Stimulated activated CD8-positive, alpha-beta memory T cell treated with anti-CD3 and anti-CD28 coated beads, Interleukin-7, amount 100 ng/mL, for 1 hour (primary cell): ENCODE data around the gene BAIAP2L2.
"Not testable (repeated sequence)": the region's sequence is repeated elsewhere in the genome, so short reads cannot be mapped to it uniquely, and the experiment has no call there.

Experiments used
- DNase-seq, 2 donors: peaks; one replicate each; pipeline ENCODE4 v3.0.0-alpha.2; 2020; ENCODE audit warnings: low read depth in 2 of 2

The BAIAP2L2 gene

GRCh38 chr22:38129021-38129420, 18.5 kb upstream of the BAIAP2L2 start:
- DNase-seq, result no peak

GRCh38 chr22:38127869-38128268, 17.4 kb upstream of the BAIAP2L2 start:
- no peak for DNase-seq

GRCh38 chr22:38126928-38127668, 16.6 kb upstream of the BAIAP2L2 start:
- DNase-seq, result no peak

DNA sequence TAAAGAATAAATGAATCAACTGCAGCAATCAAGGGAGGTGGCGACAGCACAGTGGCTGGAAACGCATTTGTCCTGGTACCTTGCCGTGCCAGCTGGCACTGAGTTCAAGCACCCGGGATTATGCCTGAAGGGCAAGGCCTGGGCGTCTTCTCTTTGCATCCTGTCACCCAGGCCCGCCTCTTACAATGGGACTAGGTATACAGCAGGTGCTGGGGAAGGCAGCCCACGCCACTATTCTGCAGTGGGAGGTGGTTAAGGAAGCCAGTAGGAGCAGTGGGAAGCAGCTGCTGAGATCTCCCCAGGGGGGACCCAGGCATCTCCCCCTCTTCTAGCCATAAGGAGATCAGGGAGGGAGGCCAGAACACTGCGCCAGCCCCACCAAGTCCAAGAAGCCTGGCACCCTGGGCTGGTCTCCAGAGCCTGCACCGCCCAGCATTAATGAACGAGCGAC, 15.3 kb upstream of the BAIAP2L2 start:
- DNase-seq, result no peak

DNA sequence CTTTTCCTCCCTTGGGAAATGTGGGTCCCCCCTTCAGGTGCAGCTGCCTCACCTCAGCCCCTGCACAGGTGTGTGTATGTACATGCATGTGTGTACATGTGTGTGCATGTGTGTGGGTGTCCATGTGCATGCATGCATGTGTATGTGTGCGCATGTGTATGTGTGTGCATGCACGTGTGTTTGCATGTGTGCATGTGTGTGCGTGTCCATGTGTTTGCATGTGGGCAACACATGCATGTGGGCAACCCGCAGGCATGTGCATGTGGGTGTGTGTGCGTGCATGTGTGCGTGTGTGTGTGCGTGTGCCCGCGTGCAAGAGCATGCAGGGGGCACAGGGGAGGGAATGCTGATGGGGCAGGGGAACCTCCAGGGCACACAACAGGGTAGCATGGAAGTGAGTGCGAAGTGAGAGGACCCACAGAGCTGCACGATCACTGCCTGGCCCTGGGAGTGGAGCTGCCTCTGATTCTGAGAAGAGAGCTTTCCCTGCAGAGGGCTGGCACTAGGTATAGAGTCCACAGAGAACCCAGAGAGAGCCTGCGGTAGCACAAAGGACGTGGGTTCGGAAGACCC, 14.6 kb upstream of the BAIAP2L2 start:
- no peak for DNase-seq

DNA sequence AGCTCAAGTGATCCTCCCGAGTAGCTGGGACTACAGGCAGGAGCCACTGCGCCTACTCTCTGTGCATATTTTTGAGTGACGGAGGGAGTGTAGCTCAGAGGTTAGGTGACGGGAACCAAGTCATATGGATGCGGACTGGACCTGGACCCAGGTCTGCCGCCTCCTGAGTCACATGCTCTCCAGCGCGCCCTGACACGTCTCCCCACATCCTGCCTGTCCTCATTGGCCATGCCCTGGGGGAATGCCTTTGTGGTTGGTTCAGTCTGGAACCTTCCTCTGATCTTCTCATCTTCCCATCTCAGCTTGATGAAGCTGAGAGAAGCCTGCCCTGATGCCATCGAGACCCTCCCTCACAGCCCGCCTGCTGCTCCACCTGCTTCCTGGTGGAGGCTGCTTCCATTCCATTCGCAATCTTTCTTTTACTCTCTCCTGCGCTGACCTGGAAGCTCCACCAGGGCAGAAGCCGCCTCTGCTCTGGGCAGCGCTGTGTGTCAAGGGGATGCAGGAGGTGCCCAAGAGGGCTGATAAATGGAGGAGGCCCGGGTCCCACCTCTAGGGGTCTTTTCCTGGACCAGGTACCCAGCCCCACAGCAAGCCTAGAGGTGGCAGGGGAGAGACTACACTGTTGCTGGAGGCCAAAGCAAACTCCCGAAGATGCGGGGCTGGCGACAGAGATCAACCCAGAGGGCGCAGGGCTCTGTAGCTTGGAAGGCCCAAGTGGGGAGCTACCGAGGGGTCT, 13.9 kb upstream of the BAIAP2L2 start:
- DNase-seq, result no peak

GRCh38 chr22:38122616-38123015, 12.1 kb upstream of the BAIAP2L2 start:
- no peak for DNase-seq

- no peak for DNase-seq
Measured at GRCh38 chr22:38120359-38121110, 10.1 kb upstream of the BAIAP2L2 start.

DNA sequence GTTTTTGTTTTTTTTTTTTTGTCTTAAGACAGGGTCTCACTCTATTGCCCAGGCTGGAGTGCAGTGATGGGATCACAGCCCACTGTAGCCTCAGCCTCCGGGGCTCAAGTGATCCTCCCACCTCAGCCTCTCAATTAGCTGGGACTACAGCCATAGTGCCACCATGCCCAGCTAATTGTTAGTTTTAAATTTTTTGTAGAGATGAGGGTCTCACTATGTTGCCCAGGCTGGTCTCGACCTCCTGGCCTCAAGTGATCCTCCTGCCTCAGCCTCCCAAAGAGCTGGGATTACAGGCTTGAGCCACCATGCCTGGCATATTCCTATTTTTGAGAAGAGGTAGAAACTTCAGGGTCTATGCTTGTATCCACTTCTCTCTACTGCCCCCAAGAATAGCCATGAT, 8.3 kb upstream of the BAIAP2L2 start:
- not testable (repeated sequence) for DNase-seq

- no peak for DNase-seq
Measured at GRCh38 chr22:38118182-38118581, 7.7 kb upstream of the BAIAP2L2 start.

GRCh38 chr22:38117556-38117955, 7.1 kb upstream of the BAIAP2L2 start:
- DNase-seq, result not testable (repeated sequence)

DNA sequence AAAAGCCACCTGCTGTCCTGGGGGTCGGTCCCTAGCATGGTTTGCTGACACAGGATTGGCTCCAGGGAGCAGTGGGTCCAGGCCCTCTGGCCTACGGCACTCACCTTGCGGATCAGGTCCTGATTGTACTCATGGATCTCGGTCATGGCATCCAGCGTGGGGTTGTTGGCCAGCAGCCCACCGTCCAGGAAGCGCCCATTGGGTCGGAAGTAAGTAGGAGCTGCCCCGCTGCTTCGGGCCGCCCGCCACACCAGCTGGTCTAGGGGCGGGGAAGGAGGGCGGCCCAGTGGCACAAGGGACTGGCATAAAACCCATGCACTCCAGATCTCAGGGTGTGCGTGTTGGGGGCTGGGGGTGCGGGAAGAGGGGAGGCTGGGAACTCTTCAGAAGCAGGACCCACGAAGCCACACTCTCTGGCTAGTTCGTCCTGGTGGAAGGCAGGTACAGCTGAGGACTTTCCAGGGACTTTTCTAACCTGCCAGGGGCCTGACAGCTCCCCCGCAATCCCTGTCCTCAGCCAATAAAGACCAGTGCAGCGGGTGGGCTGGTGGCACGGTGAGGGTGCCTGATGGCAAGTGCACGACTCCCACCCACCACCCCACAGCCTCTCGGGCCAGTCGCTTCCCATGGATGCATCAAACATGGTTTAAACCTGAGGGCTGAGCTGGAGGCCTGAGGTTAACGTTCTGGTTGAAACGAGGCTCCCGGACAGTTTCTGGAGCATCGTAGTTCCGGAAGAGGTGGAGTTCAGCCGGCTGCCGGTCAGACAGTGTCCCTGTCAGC, 5.1 kb upstream of the BAIAP2L2 start:
- no peak for DNase-seq

DNA sequence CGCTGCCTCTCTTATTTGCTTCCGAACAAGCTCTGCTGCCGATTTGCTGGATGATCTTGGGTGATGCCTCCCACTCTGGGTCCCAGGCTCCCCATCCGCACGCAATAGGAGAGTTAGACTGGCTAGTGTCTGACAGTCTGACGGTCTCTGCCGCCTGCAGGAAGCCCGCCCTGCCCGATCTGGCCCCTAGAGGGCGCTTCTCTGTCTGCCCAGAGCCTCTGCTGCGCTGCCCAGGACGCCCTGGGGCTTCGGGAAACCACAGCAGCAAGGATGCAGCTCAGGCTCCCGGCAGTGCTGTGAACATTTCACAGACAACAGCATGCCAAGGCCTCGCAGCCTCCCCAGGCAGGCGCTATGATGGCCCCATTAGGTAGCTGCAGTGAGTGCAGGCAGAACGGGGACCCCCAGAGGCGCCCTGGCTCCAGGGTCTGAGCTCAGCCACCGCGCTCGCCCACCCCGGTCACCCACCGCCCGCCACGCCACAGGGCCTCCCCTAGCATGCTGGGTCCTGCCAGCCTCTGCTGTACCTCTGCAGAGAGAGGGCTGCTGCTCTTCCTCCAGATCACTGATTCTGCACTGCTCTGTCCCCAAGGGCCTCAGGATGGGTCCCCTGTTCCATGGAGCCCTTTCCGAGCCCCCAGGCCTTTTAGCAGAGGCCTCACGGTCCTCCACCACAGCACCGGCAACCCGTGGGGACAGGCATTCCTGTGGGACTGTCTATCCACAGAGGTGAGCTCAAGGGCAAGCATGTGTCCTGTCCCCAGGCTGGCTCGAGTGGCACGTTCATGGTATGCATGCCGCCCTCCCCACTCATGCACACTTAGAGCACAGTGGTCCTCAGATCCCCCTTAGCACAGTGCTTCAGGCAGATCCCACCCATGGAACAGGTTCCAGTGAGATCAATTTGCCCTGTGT, 4.3 kb upstream of the BAIAP2L2 start:
- DNase-seq, result peak; percentile 56 to 58

- no peak for DNase-seq
Measured at GRCh38 chr22:38112381-38112780, 1.9 kb upstream of the BAIAP2L2 start.

DNA sequence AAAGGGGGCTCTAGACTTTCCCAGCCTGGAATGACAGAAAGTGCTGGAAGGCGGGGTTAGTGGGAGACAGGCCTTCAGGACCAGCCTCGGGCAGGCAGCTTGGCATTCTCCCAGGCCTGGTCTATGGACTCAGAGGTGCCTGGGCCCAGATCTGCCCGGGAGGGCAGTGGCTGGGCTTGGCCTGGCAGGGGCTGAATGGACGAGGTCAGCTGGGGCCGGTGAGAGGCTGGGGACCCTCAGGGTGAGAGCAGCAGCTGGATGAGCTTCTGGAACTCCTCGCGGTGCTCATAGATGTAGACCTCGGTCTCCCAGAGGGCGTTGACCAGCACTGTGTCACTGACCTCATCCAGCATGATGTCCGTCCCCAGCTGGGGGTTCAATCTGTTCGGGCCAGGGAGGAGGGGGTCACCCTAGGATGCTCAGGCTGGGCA, 1.5 kb upstream of the BAIAP2L2 start:
- DNase-seq, result no peak

DNA sequence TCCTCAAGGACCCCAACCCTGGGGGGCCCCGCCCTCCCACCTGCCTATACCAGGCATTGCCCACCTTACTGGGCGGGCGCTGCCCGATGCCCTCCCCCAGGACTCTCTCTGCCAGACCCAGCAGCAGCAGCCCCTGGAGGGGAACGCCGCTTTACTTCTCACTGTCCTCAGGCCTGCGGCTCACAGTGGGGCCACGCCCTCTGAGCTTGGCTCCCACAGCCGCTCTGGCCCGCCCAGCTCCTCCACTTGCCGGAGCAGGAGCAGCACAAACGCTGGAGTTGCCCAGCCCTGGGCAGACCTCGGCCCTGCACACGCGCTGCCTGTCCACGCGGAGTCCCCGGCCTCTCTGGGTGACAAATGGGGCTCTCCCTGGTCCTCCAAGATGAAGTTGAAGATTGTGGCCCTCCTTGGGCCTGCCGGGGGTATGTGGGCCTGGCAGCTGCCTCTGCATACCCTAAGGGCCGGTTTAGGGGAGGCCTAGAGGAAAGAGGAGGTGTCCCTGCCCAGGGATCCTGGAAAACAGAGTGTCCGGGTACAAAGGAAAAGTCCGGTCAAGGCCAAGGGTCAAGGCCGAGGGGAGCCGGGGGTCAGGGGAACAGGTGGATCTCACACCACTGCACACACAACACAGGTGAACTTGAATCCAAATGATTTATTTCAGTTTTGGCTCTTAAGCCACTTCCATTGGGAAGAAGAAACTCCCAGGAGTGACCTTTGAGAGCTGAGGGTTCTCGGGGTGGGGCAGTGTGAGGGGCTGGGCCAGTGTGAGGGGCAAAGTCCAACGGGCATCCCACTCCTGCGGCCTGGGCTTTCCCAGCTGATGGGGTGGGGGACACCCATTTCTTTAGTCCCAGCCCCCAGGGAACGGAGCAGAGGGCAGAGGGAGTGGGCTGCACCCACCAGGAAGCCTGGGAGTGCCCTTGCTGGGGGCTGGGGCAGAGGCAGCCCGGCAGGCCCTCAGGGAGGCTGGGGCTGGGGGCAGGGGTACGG, 674 bp upstream of the BAIAP2L2 start:
- no peak for DNase-seq

DNA sequence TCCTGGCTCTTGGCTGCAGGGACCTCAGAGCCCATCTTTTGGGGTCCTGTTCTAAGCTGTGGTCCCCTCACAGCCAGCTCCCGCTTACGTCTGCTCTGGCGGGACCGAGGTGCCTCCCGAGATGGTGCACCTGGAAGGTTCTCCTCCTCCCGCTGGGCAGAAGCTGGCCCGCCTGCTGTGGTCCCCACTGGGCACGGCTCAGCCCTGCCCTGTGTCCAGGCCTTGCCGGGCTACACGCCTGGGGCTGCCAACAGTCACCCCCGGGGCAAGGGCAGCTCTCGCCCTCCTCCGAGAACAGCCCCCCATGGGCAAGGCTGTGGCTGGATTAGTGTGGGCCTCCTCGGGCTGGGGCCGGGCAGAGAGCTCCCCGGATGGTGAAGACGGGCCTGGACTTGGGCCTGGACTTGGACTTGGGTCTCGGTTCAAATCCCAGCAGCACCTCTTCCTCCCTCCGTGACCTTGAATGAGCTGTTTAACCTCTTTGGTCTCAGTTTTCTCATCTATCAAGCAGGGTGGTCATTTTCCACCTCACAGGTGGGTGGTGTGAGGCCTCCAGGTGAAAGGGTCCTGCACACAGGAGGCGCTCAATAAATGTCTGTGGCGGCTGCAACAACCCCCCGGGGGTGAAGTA, 998 bp downstream of the BAIAP2L2 start:
- no peak for DNase-seq

- DNase-seq, result no peak
Measured at GRCh38 chr22:38108561-38109319, 1.7 kb downstream of the BAIAP2L2 start.
